Measurements from ENCODE around the gene RASAL2.
"Not testable (repeated sequence)": the region's sequence is repeated elsewhere in the genome, so short reads cannot be mapped to it uniquely, and the experiment has no call there.

RASAL2 gene

DNA sequence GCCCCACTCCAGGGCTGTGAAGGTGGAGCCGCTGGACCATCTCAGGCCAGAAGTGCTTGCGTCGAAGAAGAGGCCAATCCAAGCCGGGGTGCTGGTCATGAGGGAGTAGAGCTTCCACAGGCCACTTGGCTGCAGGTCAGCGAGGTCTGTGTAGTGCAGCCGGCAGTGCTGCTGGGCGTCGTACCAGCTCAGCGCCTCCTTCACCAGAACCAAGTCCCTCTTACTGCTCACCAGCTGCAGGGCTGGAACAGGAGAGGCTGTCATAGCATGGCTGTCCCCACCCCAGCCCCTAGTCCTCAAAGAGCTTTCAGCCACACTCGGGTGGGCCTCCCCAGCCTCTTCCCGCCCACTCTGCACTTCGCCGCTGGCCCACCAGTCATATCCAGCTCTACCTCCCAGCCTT is 400.7 kb downstream of the RASAL2 start:
- Histone ChIP-seq H3K36me3 (ENCODE audit: insufficient read depth, low read length) (no peaks in the 10 kb centered on the region), H3K9ac (ENCODE audit: low read depth, low read length) (no peak overlapping the region), H3K9me3 (ENCODE audit: control insufficient read depth, insufficient read depth, low read length) (no peaks in the 10 kb centered on the region), H3K4me1 (ENCODE audit: insufficient read depth, low read length) (no peaks in the 10 kb centered on the region)

DNA sequence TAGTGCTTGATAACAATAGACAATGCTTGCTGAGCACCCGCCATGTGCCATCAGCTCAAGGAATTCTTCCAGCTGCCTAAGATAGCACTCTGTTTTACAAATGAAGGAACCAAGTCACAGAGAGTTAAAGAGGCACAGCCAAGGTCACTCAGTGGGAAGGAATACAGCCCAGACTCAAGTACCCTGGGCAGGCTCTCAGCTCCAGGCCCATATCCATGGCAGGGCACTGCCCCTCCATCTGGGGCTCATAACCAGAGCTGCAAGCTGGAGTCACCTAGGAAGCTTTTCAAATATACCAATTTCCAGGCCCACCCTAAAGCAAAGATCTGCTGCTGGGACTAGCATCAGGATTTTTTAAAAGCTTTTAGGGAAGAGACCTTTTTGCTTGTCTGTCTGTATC is 401.3 kb downstream of the RASAL2 start:
- Histone ChIP-seq H3K36me3 (ENCODE audit: insufficient read depth, low read length) (no peaks in the 10 kb centered on the region), H3K9me3 (ENCODE audit: control insufficient read depth, insufficient read depth, low read length) (no peaks in the 10 kb centered on the region), H3K4me1 (ENCODE audit: insufficient read depth, low read length) (no peaks in the 10 kb centered on the region), H3K9ac (ENCODE audit: low read depth, low read length) (no peak overlapping the region)

GRCh38 chr1:178495741-178496409 is 402.0 kb downstream of the RASAL2 start:
- Histone ChIP-seq H3K9me3 (ENCODE audit: control insufficient read depth, insufficient read depth, low read length) (no peaks in the 10 kb centered on the region), H3K36me3 (ENCODE audit: insufficient read depth, low read length) (no peaks in the 10 kb centered on the region), H3K4me1 (ENCODE audit: insufficient read depth, low read length) (no peaks in the 10 kb centered on the region), H3K9ac (ENCODE audit: low read depth, low read length) (no peak overlapping the region)

- no peaks in the 10 kb centered on the region for H3K9me3 ChIP-seq (ENCODE audit: control insufficient read depth, insufficient read depth, low read length)
- H3K4me1 ChIP-seq (ENCODE audit: insufficient read depth, low read length), result no peaks in the 10 kb centered on the region
- H3K36me3 ChIP-seq (ENCODE audit: insufficient read depth, low read length), result no peaks in the 10 kb centered on the region
- no peak within 1 kb of the TSS for H3K9ac ChIP-seq (ENCODE audit: low read depth, low read length)
Measured at GRCh38 chr1:178496410-178497135, 402.7 kb downstream of the RASAL2 start, which contains the start of gene CLEC20A. Gene CLEC20A (minus strand): TSS chr1:178496964. CDS start chr1:178496939, 25 bp downstream.

- no peaks in the 10 kb centered on the region for H3K9me3 ChIP-seq (ENCODE audit: control insufficient read depth, insufficient read depth, low read length)
- no peaks in the 10 kb centered on the region for H3K36me3 ChIP-seq (ENCODE audit: insufficient read depth, low read length)
- no peaks in the 10 kb centered on the region for H3K4me1 ChIP-seq (ENCODE audit: insufficient read depth, low read length)
- H3K9ac ChIP-seq (ENCODE audit: low read depth, low read length), result no peak overlapping the region
Measured at GRCh38 chr1:178497903-178498478, 404.1 kb downstream of the RASAL2 start.

- Histone ChIP-seq H3K9me3 (ENCODE audit: control insufficient read depth, insufficient read depth, low read length) (no peaks in the 10 kb centered on the region), H3K9ac (ENCODE audit: low read depth, low read length) (no peak overlapping the region), H3K36me3 (ENCODE audit: insufficient read depth, low read length) (no peaks in the 10 kb centered on the region), H3K4me1 (ENCODE audit: insufficient read depth, low read length) (no peaks in the 10 kb centered on the region)
Measured at GRCh38 chr1:178498896-178499675, 405.2 kb downstream of the RASAL2 start.

DNA sequence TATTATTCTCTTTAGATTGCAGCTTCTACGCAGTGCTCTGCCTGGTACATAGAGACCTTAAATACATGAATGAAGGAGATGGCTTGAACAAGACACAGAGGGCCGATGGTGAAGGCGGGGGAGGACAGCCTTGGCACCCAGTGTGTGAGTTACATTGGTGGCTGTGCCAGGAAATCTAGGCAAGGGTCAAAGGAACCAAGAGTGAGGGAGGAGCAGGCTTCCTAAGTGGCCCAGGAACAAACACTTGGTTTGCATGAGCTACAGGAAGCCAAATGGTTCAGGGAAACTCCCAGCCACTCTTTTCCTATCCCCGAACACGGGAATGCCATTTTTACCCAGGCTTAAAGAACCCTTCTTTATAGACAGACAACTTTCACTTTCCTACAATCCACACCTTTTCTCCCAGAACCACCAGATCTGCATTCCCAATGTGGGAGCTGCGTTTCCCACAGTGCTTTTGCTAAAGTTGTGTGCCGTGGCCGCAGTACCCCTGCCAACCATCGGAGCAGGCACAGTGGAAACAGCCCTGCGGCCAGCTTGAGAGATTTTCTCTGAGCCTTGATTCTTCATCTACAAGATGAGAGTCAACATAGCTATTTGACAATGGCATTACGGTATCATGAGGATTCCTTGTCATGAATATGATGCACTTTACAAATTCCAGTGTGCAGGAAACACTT is 406.3 kb downstream of the RASAL2 start:
- no peaks in the 10 kb centered on the region for H3K4me1 ChIP-seq (ENCODE audit: insufficient read depth, low read length)
- no peak overlapping the region for H3K9ac ChIP-seq (ENCODE audit: low read depth, low read length)
- no peaks in the 10 kb centered on the region for H3K36me3 ChIP-seq (ENCODE audit: insufficient read depth, low read length)
- H3K9me3 ChIP-seq (ENCODE audit: control insufficient read depth, insufficient read depth, low read length), result no peaks in the 10 kb centered on the region

- no peaks in the 10 kb centered on the region for H3K9me3 ChIP-seq (ENCODE audit: control insufficient read depth, insufficient read depth, low read length)
- no peaks in the 10 kb centered on the region for H3K4me1 ChIP-seq (ENCODE audit: insufficient read depth, low read length)
- no peak overlapping the region for H3K9ac ChIP-seq (ENCODE audit: low read depth, low read length)
- no peaks in the 10 kb centered on the region for H3K36me3 ChIP-seq (ENCODE audit: insufficient read depth, low read length)
Measured at GRCh38 chr1:178500936-178501554, 407.1 kb downstream of the RASAL2 start.

DNA sequence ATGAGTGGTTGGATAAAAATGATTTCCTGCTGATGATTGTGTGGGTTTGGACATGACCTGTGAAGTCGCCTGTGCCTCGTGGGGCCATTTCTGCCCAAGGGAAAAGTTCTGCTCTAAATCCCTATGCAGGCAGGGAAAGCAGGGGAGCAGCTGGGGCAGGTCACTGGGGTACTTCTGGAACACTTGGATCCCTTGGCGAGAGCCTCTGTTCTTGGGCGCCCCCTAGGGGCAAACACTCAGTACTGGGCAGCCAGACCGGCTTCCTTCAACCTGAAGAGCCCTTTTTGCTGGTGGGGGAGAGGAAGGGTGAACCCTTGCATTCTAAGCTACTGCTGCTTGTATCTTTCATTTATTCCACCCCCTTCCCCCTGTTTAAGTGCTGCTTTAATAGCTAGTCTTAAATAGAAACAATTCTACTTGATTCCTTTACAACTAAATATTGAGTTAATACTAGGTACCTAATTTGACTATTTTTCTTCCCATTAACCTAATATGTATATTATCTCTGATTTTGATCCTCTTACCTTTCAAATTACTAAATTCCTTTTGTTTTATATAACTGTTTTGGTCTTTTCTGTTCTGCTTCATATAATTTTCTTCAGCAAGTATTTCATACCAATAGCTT is 407.9 kb downstream of the RASAL2 start:
- no peaks in the 10 kb centered on the region for H3K4me1 ChIP-seq (ENCODE audit: insufficient read depth, low read length)
- H3K9ac ChIP-seq (ENCODE audit: low read depth, low read length), result no peak overlapping the region
- no peaks in the 10 kb centered on the region for H3K36me3 ChIP-seq (ENCODE audit: insufficient read depth, low read length)
- H3K9me3 ChIP-seq (ENCODE audit: control insufficient read depth, insufficient read depth, low read length), result no peaks in the 10 kb centered on the region

DNA sequence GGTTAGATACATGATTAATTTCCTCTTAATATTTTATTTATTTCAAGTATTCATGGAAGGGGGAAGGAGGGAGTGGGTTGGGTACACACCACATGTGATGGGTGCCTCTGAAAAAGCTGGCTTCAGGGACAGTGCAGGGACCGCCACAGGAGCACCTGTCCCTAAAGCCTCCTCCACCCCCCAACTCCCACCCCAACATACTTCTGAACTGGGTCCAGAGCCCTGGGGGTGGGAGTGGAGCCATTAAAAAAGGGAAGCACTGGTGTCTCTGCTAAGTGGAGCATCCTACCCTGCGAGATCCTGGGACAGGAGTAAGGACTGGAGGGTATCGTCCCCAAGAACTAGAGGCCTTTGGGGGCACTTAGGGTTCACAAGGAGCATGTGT is 408.4 kb downstream of the RASAL2 start:
- no peaks in the 10 kb centered on the region for H3K4me1 ChIP-seq (ENCODE audit: insufficient read depth, low read length)
- no peaks in the 10 kb centered on the region for H3K36me3 ChIP-seq (ENCODE audit: insufficient read depth, low read length)
- no peak overlapping the region for H3K9ac ChIP-seq (ENCODE audit: low read depth, low read length)
- no peaks in the 10 kb centered on the region for H3K9me3 ChIP-seq (ENCODE audit: control insufficient read depth, insufficient read depth, low read length)

- no peak overlapping the region for H3K9ac ChIP-seq (ENCODE audit: low read depth, low read length)
- H3K9me3 ChIP-seq (ENCODE audit: control insufficient read depth, insufficient read depth, low read length), result no peaks in the 10 kb centered on the region
- no peaks in the 10 kb centered on the region for H3K36me3 ChIP-seq (ENCODE audit: insufficient read depth, low read length)
- no peaks in the 10 kb centered on the region for H3K4me1 ChIP-seq (ENCODE audit: insufficient read depth, low read length)
Measured at GRCh38 chr1:178502856-178503255, 409.0 kb downstream of the RASAL2 start.

GRCh38 chr1:178503316-178503715 is 409.4 kb downstream of the RASAL2 start:
- not testable (repeated sequence) for H3K36me3 ChIP-seq (ENCODE audit: insufficient read depth, low read length)

GRCh38 chr1:178503849-178504248 is 409.9 kb downstream of the RASAL2 start:
- Histone ChIP-seq H3K36me3 (ENCODE audit: insufficient read depth, low read length) (no peaks in the 10 kb centered on the region), H3K9me3 (ENCODE audit: control insufficient read depth, insufficient read depth, low read length) (no peaks in the 10 kb centered on the region), H3K9ac (ENCODE audit: low read depth, low read length) (no peak overlapping the region), H3K4me1 (ENCODE audit: insufficient read depth, low read length) (no peaks in the 10 kb centered on the region)

More at GRCh38 chr1:178503316-178503715, 409.4 kb downstream of the RASAL2 start:
- not testable (repeated sequence) for H3K9me3 ChIP-seq (ENCODE audit: control insufficient read depth, insufficient read depth, low read length); H3K4me1 ChIP-seq (ENCODE audit: insufficient read depth, low read length); H3K9ac ChIP-seq (ENCODE audit: low read depth, low read length)

Data from ES-I3 (cell line).